ENCODE data around the gene GTF2H4. TPM values are rescaled to one million over a fixed set of nuclear protein-coding genes. Genes with fewer than 3 reads are reported as not detected.
"Not testable (repeated sequence)": the region's sequence is repeated elsewhere in the genome, so short reads cannot be mapped to it uniquely, and the experiment has no call there.

GTF2H4 gene
- total RNA-seq, result 17.2 and 24.2 TPM in 2 replicates

DNA sequence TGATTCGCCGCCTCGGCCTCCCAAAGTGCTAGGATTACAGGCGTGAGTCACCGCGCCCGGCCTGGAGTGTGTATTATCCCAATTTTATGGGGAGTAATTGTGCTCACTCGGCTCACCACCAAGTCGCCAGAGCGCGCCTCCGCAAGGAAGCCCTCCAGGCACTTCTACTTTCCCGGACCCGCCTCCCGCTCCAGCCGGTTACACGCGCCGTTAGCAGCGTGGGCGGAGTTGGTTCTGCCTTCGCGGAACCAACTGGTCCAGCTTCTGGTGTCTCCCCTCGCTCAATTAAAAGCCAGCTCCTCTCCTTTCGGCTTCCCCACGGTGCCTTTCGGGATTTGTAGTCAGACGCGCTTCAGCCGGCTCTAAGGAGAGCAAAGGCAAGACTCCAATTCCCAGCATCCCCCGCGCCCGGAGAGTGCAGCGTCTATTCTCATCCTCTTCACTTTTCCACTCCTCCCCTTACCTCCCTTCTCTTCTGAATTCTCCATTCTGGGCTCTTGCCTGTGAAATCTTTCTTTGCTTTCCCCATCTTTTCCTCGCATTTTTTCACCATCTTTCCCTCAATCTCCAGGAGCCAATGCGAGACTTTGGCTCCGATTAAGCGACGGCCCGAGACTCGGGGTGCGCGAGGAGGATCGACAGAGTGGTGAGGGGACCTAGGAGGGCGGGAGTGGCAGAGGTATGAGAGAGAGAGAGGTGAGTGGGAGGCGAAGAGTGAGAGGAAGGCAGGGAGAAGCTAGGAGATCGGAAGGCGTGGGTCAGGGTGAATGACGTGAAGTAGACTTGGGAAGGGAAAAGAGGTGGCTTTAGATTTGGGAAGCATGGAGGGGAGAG lies at the start of gene GTF2H4:
TSS of gene GTF2H4 (plus strand) at position 450 of the 834 bp plus-strand sequence.
- DNase-seq (ENCODE audit: low read depth), result peak; percentile 98

DNA sequence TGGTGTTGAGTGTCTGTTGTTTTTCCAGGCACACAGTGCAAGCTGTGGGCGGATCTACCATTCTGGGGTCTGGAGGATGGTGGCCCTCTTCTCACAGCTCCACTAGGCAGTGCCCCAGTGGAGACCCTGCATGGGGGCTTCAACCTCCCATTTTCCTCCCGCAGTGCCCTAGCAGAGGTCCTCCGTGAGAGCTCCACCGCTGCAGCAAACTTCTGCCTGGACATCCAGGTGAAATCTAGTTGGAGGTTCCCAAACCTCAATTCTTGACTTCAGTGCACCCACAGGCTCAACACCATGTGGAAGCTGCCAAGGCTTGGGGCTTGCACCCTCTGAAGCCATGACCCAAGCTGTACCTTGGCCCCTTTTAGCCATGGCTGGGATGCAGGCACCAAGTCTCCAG lies 48.3 kb upstream of the GTF2H4 start:
- not testable (repeated sequence) for DNase-seq (ENCODE audit: low read depth)

DNA sequence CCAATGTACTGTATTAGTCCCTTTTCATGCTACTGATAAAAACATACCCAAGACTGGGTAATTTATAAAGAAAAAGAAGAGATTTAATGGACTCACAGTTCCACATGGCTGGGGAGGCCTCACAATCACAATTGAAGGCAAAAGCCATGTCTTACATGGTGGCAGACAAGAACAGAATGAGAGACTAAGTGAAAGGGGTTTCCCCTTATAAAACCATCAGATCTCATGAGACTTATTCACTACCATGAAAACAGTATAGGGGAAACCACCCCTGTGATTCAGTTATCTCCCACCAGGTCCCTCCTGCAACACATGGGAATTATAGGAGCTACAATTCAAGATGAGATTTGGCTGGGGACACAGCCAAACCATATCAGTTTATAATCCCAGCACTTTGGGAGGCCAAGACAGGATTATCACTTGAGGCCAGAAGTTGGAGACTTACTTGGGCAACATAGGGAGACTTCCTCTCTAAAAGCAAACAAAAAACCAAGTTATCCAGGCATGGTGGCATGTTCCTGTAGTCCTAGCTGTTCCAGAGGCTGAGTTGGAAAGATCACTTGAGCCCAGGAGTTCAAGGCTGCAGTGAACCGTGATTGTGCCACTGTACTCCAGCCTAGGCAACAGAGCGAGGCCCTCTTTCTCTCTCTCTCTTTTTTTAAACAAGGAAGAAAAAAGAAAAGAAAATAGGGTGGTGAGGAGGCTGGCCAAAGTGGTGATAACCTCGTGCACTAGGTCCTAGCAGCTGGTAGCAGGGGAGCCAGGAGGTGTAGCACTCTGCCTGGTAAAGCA lies 46.6 kb upstream of the GTF2H4 start:
- no peak for DNase-seq (ENCODE audit: low read depth)

DNA sequence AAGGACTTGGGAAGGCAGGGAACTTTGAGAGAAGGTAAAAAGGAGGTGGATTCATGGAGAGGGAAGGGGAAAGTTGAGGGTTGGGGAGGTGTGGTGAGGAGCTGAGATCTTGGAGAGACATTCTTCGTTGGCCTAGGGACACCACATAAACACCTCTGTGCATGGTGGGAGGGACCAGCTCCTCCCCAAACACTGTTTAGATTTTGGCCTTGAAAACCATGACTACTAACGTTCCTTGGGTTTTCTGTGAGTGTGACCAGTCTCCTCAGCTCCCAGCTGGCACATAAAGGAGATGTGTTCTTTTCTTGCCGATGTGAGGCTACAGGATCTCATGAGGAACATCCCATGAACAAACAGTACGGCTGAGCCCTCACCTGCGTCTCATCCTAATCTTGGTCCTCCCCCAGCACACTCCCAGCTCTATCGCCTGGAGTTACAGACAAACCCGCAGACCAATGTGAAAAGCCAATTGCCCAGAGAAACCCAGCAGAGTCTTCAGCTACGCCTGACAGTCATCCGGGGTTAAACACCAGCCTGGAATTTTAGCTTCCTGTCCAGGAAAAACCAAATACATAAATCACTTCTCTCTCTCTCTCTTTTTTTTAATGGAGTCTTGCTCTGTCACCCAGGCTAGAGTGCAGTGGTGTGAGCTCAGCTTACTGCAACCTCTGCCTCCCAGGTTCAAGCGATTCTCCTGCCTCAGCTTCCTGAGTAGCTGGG lies 45.7 kb upstream of the GTF2H4 start:
- no peak for DNase-seq (ENCODE audit: low read depth)

DNA sequence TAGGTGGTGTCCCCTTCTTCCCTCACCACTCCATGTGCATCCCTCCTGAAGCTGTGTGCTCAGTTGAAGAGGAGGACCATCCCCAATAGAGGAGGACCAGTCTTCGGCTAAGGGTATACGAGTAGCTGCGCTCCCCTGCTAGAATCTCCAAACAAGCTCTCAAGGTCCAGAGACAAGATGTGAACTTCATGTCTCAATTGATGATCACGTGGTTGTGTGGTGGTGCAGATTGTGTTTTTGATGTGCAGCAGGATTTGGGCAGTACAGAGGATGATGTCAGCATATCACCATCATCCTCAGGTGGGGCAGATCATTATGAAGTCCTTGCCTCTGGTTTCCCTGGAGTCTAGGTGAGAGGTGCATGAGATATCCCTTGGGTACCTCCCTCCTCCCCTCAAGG lies 43.7 kb upstream of the GTF2H4 start:
- DNase-seq (ENCODE audit: low read depth), result no peak

DNA sequence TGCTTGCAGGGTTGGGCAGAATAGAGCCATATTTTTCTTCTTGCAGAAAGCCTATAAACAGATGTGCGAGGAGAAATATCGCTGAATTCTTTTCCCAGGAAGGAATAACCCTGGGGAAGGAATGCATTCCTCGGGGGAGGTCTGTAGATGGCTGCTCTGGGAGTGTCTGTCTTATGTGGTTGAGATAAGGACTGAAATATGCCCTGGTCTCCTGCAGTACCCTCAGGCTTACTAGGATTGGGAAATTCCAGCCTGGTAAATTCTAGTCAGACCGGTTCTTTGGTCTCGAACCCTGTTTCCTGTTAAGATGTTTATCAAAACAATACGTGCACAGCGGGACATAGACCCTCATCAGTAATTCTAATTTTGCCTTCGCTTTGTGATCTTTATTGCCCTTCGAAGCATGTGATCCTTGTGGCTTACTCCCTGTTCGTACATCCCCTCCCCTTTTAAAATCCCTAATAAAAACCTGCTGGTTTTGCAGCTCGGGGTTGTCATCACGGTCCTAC lies 38.7 kb upstream of the GTF2H4 start:
- DNase-seq (ENCODE audit: low read depth), result not testable (repeated sequence)

DNA sequence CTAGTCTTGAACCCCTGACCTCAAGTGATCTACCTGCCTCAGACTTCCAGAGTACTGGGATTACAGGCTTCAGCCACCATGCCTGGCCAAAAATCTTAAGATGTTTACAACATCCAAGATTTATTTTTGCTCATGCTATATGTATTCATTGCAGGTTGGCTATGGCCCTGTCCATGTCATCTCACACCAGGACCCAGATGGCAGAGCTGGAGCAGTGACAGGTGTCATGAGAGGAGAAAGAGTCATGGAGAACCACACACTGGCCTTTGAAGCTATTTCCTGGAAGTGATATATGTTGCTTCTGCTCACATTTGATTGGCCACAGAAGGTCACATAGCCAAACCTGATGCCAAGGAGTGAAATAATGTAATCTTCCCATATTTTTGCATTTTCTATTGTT lies 37.5 kb upstream of the GTF2H4 start:
- no peak for DNase-seq (ENCODE audit: low read depth)

DNA sequence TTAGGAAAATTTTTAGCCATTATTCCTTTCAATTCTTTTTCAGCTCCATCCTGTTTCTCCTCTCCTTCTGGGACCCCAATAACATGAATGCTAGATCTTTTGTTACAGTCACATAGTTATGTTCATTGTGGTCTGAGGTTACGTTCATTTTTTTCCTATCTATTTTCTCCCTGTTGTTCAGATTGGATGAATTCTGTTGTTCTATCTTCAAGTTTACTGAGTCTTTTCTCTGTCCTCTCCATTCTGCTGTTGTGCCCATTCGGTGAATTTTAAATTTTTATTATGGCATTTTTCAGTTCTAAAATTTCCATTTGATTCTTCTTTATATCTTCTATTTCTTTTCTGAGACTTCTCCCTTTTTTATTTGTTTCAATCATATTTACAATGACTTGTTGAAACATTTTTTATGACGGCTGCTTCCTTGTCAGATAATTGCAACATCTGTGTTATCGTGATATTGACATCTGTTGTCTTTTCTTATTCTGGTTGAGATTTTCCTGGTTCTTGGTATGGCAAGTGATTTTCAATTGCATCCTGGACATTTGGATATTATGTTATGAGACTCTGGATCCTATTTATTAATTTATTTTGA lies 36.3 kb upstream of the GTF2H4 start:
- no peak for DNase-seq (ENCODE audit: low read depth)

DNA sequence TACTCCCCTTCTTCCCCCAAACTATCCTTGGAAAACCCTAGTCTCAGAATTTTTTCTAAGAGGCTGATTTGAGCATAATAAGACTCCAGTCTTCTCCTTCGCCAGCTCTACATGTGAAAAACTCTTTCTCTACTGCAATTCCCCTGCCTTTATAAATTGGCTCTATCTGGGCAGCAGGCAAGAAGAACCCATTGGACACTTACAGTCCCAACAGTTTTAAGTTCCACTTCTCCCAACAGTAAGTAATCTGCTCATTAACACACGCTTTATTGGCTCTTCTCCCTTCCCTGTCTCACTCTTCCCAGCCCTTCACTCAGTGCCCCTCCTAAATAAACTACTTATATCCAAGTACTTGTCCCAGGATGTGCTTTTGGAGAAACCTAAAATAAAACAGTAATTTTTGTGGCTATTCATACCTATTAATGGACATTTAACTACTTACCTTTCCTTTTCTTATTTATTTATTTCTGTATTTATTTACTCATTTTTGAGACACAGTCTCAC lies 34.8 kb upstream of the GTF2H4 start:
- no peak for DNase-seq (ENCODE audit: low read depth)

DNA sequence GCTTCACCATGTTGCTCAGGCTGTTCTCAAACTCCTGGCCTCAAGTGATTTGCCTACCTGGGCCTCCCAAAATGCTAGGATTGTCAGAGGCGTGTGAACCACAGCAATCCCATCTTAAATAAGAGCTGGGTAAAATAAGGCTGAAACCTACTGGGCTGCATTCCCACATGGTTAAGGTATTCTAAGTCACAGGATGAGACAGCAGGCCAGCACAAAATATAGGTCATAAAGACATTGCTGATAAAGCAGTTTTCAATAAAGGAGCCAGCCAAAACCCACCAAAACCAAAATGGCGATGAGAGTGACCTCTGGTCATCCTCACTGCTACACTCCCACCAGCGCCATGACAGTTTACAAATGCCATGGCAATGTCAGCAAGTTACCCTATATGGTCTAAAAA lies 34.2 kb upstream of the GTF2H4 start:
- DNase-seq (ENCODE audit: low read depth), result not testable (repeated sequence)

DNA sequence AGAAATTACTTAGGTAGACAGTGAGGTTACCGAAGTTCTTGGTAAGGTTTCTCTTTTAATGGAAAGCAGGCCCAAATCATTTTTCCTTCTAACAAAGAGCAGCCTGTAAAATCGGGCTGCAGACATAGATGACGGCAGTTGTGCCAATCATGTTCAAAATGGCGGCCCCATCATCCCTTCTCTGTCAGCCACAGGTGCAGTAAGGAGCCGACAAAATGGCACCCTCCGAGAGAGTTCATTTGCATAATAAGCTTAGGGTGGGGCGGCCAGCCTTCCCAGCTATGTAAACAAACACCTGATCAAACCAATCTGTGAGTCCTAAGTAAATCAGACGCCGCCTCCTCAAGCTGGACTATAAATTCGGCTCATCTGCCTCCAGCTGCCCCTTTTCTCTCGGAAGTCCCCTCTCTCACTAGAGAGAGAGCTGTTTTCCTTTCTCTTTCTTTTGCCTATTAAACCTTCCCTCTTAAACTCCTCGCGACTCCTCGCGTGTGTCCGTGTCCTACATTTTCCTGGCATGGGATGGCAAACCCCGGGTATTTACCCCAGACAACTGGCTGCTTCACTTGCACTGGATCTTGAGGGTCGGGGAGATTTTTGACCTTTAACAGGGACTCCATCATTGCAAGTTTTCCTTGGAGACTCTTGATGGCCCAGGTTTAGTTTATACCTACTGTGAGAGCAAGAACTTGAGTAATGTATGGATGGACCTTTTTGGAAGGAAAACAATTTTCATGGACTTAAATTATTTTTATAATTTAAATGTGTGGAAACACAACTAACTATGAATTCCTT lies 32.6 kb upstream of the GTF2H4 start:
- DNase-seq (ENCODE audit: low read depth), result no peak

DNA sequence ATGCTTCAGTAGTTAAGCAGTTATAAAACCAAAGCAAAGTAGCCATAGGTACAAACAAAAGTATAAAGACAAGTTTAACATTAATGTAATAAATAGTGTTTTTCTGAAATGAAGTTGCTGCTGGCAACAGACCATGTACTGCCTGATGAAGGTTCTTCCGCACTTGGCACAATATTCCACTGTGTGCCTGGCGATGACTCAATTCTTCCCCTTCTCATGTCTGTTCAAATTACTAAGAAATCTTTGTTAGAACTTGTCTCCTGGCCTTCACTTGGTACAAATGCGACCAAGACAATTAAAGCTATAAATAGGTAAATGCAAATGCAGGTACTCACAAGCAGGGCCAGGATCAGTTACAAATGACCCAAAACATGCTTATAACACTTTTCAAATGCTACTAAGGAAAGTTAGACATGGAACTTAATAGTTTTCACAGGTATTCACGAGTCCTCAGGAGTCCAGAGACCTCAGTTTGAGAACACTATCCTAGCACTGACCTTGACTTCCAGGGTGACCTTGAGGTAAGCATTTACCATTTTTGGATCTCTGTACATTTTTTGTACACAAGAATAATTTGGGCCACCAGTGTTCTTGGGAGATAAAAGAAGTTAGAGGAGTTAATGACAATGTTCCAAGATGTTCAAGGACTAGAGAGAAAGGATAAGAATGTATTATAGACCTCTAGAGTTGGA lies 31.8 kb upstream of the GTF2H4 start:
- DNase-seq (ENCODE audit: low read depth), result peak; percentile 74

DNA sequence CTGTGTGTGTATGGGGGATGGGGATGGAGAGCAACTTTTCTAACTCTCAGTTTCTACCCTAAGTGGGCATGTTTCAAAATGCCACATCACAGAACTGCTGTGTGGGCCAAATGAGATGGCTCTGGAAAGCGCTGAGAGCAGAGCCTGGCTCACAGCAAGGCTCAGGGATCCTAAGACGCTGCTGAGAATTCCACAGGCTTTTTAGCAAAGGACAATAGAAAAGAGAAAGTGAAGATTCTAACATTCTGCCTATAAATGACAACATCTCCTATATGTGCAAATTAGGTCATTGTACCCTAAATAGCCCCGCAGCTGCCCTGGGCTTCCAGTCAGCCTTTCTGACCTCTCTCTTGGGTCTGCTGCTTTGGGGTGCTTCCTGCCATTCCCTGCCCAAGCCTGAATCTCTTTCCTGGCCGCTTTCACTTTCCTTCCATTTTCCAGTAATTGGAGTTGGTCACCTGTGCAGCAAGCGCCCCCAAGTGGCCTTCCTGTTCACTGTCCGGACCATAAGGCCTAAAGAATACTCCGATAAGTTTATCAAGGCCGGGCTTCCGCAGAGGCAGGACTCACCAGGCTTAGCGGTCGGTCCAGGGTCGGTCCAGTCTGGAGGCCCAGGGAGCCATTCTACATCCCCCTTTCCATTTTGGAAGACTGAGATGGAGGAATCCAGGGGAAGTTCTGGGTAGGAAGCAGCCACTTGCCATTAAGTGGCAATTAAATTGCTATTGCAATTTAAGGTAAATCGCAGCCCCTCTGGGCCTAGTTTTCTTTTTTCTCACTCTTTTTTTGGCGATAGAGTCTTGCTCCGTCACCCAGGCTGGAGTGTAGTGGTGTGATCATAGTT lies 30.4 kb upstream of the GTF2H4 start:
- DNase-seq (ENCODE audit: low read depth), result peak; percentile 81

DNA sequence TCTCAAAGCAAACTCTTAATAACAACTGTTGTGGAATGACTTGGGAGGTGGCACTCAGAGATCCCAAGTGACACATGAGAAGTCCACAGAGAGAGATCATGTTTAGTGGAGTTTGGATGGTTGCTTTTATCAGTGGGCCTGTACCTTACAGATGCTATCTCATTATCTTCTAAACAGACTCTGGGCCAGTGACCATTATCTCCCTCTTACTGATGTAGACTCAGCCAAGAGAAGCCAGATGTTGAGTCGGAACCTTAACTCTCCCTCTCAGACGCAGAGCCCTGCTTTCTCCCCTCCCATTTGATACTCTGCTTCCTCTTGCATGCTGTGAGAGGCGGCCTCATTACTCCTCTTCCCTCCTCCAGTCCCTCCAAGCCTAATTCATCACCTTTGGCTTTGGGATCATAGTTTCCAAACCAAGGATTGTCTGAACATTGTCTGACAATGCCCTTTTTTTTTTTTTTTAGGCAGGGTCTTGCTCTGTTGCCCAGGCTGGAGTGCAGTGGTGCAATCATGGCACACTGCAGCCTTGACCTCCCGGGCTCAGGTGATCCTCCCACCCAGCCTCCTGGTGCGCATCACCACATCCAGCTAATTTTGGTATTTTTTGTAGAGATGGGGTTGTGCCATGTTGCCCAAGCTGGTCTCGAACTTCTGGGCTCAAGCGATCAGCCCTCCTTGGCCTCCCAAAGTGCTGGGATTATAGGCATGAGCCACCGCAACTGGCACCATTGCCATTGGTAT lies 28.2 kb upstream of the GTF2H4 start:
- no peak for DNase-seq (ENCODE audit: low read depth)

DNA sequence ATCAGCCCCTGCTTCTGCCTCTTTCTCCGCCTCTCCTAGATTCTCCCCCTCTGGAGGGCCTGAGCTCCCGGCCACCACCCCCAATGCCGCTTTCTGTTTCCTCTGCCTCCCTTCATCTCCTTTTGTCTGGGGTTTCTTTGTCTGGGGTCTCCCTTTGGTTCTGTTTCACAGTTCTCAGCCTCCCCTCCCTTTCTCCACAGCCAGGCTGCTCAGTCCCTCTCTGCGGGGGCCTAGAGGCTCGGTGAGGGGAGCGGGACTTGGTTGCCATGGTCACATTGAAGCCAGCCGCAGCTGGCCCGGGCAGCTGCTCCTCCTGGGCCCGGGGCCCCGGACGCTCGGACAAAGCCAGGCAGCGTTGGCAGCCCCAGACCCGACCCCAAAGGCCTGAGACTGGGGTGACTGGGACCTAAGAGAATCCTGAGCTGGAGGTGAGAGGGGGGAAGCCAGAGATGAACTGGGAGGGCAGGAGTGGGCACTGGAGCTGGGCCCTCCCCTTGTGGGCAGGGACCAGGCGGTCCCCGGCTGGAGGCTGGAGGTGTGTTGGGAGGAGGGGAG lies 27.2 kb upstream of the GTF2H4 start:
- DNase-seq (ENCODE audit: low read depth), result no peak

DNA sequence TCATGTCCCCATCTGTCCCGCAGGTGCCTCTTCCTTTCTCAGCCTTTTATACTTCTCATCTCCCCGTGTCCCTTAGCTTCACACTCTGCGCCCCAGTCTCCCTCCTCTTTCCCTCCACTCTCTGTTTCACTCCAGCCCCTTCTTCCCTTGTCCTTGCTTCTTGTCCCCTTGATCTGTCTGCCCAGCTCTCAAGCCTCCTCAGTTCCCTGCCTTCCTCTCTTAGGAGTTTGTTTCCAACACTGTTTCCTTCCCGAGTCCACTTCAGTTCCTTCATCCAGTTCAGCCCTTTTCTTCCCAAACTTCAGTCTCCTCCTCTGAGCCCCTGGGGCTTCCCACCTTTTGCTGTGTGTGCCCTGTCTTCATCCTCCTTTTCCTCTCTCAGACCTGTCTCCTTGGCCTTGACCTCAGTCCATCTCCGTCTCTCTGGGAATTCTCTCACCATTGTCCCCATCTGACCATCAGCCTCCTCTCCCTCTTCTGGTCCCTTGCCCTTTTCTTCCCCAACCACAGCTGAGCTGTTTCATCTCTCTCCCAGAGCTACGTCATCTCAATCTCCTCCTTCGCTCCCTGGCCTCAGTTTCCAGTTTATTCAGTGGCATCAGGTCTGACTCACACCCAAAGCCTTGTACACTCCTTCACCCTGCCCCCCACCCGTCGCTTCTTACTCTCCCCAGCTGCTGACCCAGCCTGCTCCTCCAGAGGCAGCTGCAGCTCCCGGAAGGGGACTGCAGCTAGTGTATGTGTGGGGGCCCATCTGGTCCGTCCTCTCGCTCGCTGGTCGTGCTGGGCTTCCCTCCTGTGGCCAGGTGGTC lies 26.4 kb upstream of the GTF2H4 start:
- no peak for DNase-seq (ENCODE audit: low read depth)

DNA sequence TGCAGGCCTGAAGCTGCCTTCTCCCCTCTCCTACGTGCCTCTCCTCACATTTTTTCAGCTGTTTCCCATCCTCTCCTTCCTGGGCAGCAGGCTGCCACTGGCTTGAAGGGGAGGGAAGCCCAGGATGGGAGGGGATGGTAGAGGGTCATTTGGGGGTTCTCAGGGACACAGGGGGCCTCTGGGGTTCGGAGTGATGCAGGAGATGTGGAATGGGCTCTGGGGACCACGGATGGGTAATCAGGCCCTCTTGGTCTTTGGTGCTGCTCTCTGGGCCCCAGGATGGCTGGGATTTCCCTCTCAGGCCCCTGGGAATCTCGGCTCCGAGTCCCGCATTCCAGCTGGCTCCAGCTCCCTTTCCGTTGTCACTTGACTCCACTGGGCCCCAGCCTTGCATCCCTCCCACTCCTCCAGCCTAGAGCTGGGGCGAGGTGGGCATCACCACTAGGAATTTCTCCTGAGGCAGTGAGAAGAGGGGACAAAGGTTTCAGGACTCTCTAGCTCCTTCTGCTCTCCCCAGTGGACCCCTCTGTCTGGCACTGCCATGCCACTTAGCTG lies 25.7 kb upstream of the GTF2H4 start:
- DNase-seq (ENCODE audit: low read depth), result no peak
